Activated naive CD8-positive, alpha-beta T cell treated with anti-CD3 and anti-CD28 coated beads, Interleukin-2, amount 50 U/mL, for 24 hours (primary cell): Measurements from ENCODE around the gene BBS9.
"Not testable (repeated sequence)": the region's sequence is repeated elsewhere in the genome, so short reads cannot be mapped to it uniquely, and the experiment has no call there.

Experiments
- ATAC-seq: fragments of 150-1000 bp; cut with Tn5 transposase; one replicate; pipeline ENCODE4 v1.10.0; 2021
- DNase-seq: peaks from one replicate; pipeline ENCODE4 v3.0.0; 2021
- H3K27ac Mint-ChIP-seq: one replicate; pipeline ENCODE4 v1.8.0; 2021; ENCODE audit warnings: mild to moderate bottlenecking, mixed read lengths
- H3K27me3 Mint-ChIP-seq: one replicate; pipeline ENCODE4 v1.8.0; 2021; ENCODE audit warnings: mixed read lengths
- H3K36me3 Mint-ChIP-seq: one replicate; pipeline ENCODE4 v1.8.0; 2021; ENCODE audit warnings: low read depth, mixed read lengths
- H3K4me1 Mint-ChIP-seq: one replicate; pipeline ENCODE4 v1.8.0; 2021; ENCODE audit warnings: mixed read lengths
- H3K4me3 Mint-ChIP-seq: one replicate; pipeline ENCODE4 v1.8.0; 2021; ENCODE audit warnings: mild to moderate bottlenecking, moderate library complexity, mixed read lengths
- H3K9me3 Mint-ChIP-seq: one replicate; pipeline ENCODE4 v1.8.0; 2021; ENCODE audit warnings: mixed read lengths

BBS9 gene

GRCh38 chr7:33303978-33304557 lies 174.7 kb downstream of the BBS9 start:
- H3K27me3 Mint-ChIP-seq, H3K4me3 Mint-ChIP-seq, DNase-seq, H3K4me1 Mint-ChIP-seq, ATAC-seq, H3K27ac Mint-ChIP-seq: not testable (repeated sequence)
- peaks cover 46% of the 10 kb centered on the region for H3K9me3 Mint-ChIP-seq
- H3K36me3 Mint-ChIP-seq: peaks cover 33% of the 10 kb centered on the region

GRCh38 chr7:33307205-33307604 lies 177.8 kb downstream of the BBS9 start:
- ATAC-seq: no peak
- H3K4me1 Mint-ChIP-seq: no peaks in the 10 kb centered on the region
- H3K9me3 Mint-ChIP-seq: peaks cover 22% of the 10 kb centered on the region
- peaks cover 21% of the 10 kb centered on the region for H3K36me3 Mint-ChIP-seq
- no peak for DNase-seq
- no peak overlapping the region for H3K27ac Mint-ChIP-seq
- no peak overlapping the region for H3K4me3 Mint-ChIP-seq
- H3K27me3 Mint-ChIP-seq: no peaks in the 10 kb centered on the region

- Mint-ChIP-seq H3K27me3 (no peaks in the 10 kb centered on the region), H3K4me1 (no peaks in the 10 kb centered on the region), H3K36me3 (peaks cover 18% of the 10 kb centered on the region), H3K4me3 (no peak overlapping the region), H3K9me3 (peaks cover 16% of the 10 kb centered on the region), H3K27ac (no peak overlapping the region)
- no peak for DNase-seq
- no peak for ATAC-seq
Measured at GRCh38 chr7:33310546-33310945, 181.2 kb downstream of the BBS9 start.

GRCh38 chr7:33325754-33326484 lies 196.6 kb downstream of the BBS9 start:
- DNase-seq (no peak), ATAC-seq (no peak)
- H3K27me3 Mint-ChIP-seq: no peaks in the 10 kb centered on the region
- H3K27ac Mint-ChIP-seq: no peak overlapping the region
- no peaks in the 10 kb centered on the region for H3K4me1 Mint-ChIP-seq
- no peak overlapping the region for H3K4me3 Mint-ChIP-seq
- H3K36me3 Mint-ChIP-seq: peaks cover 30% of the 10 kb centered on the region
- peaks cover 31% of the 10 kb centered on the region for H3K9me3 Mint-ChIP-seq

GRCh38 chr7:33326485-33326848 lies 197.1 kb downstream of the BBS9 start:
- H3K27me3 Mint-ChIP-seq: no peaks in the 10 kb centered on the region
- peaks cover 26% of the 10 kb centered on the region for H3K36me3 Mint-ChIP-seq
- H3K4me3 Mint-ChIP-seq: no peak overlapping the region
- peaks cover 30% of the 10 kb centered on the region for H3K9me3 Mint-ChIP-seq
- no peak for ATAC-seq
- H3K27ac Mint-ChIP-seq: no peak overlapping the region
- no peak for DNase-seq
- H3K4me1 Mint-ChIP-seq: no peaks in the 10 kb centered on the region

- Mint-ChIP-seq H3K4me3 (no peak overlapping the region), H3K27me3 (no peaks in the 10 kb centered on the region), H3K36me3 (peaks cover 18% of the 10 kb centered on the region), H3K4me1 (no peaks in the 10 kb centered on the region), H3K9me3 (peaks cover 20% of the 10 kb centered on the region), H3K27ac (no peak overlapping the region)
- no peak for ATAC-seq
- DNase-seq: no peak
Measured at GRCh38 chr7:33327427-33327826, 198.1 kb downstream of the BBS9 start.

GRCh38 chr7:33334349-33334748 lies 205.0 kb downstream of the BBS9 start:
- Mint-ChIP-seq H3K4me3 (no peak overlapping the region), H3K27me3 (no peaks in the 10 kb centered on the region), H3K36me3 (no peaks in the 10 kb centered on the region), H3K9me3 (no peaks in the 10 kb centered on the region), H3K27ac (no peak overlapping the region), H3K4me1 (no peaks in the 10 kb centered on the region)
- DNase-seq: no peak
- ATAC-seq: no peak

GRCh38 chr7:33336820-33337219 lies 207.5 kb downstream of the BBS9 start:
- DNase-seq: no peak
- no peaks in the 10 kb centered on the region for H3K4me1 Mint-ChIP-seq
- H3K4me3 Mint-ChIP-seq: no peak overlapping the region

GRCh38 chr7:33339074-33339790 lies 209.9 kb downstream of the BBS9 start:
- no peaks in the 10 kb centered on the region for H3K27me3 Mint-ChIP-seq
- H3K27ac Mint-ChIP-seq: no peak overlapping the region
- no peak for ATAC-seq
- no peaks in the 10 kb centered on the region for H3K36me3 Mint-ChIP-seq
- H3K4me3 Mint-ChIP-seq: no peak overlapping the region
- no peak for DNase-seq
- no peaks in the 10 kb centered on the region for H3K4me1 Mint-ChIP-seq
- no peaks in the 10 kb centered on the region for H3K9me3 Mint-ChIP-seq

More at GRCh38 chr7:33336820-33337219, 207.5 kb downstream of the BBS9 start:
- H3K9me3 Mint-ChIP-seq: no peaks in the 10 kb centered on the region
- no peaks in the 10 kb centered on the region for H3K27me3 Mint-ChIP-seq
- H3K27ac Mint-ChIP-seq: no peak overlapping the region
- no peak for ATAC-seq
- no peaks in the 10 kb centered on the region for H3K36me3 Mint-ChIP-seq

- no peaks in the 10 kb centered on the region for H3K4me1 Mint-ChIP-seq
- H3K4me3 Mint-ChIP-seq: no peak overlapping the region
- H3K36me3 Mint-ChIP-seq: no peaks in the 10 kb centered on the region
- ATAC-seq: no peak
- no peaks in the 10 kb centered on the region for H3K9me3 Mint-ChIP-seq
- H3K27ac Mint-ChIP-seq: no peak overlapping the region
- DNase-seq: no peak
- no peaks in the 10 kb centered on the region for H3K27me3 Mint-ChIP-seq
Measured at GRCh38 chr7:33346055-33346454, 216.7 kb downstream of the BBS9 start.

- Mint-ChIP-seq H3K27me3 (no peaks in the 10 kb centered on the region), H3K36me3 (peaks cover 2% of the 10 kb centered on the region), H3K27ac (no peak overlapping the region), H3K4me1 (no peaks in the 10 kb centered on the region), H3K4me3 (no peak overlapping the region), H3K9me3 (no peaks in the 10 kb centered on the region)
- DNase-seq: no peak
- no peak for ATAC-seq
Measured at GRCh38 chr7:33350577-33350976, 221.2 kb downstream of the BBS9 start.

- ATAC-seq (no peak), DNase-seq (no peak)
- Mint-ChIP-seq H3K4me1 (no peaks in the 10 kb centered on the region), H3K27ac (no peak overlapping the region), H3K4me3 (no peak overlapping the region), H3K9me3 (no peaks in the 10 kb centered on the region), H3K27me3 (no peaks in the 10 kb centered on the region), H3K36me3 (peaks cover 2% of the 10 kb centered on the region)
Measured at GRCh38 chr7:33351709-33352108, 222.3 kb downstream of the BBS9 start.

GRCh38 chr7:33354201-33354600 lies 224.8 kb downstream of the BBS9 start:
- no peak overlapping the region for H3K27ac Mint-ChIP-seq
- no peak overlapping the region for H3K4me3 Mint-ChIP-seq
- no peak for ATAC-seq
- H3K36me3 Mint-ChIP-seq: peaks cover 2% of the 10 kb centered on the region
- DNase-seq: no peak
- H3K9me3 Mint-ChIP-seq: no peaks in the 10 kb centered on the region
- no peaks in the 10 kb centered on the region for H3K4me1 Mint-ChIP-seq
- H3K27me3 Mint-ChIP-seq: no peaks in the 10 kb centered on the region

GRCh38 chr7:33355386-33355785 lies 226.0 kb downstream of the BBS9 start:
- peaks cover 2% of the 10 kb centered on the region for H3K36me3 Mint-ChIP-seq
- no peaks in the 10 kb centered on the region for H3K4me1 Mint-ChIP-seq
- no peak overlapping the region for H3K27ac Mint-ChIP-seq
- no peaks in the 10 kb centered on the region for H3K27me3 Mint-ChIP-seq
- H3K4me3 Mint-ChIP-seq: no peak overlapping the region
- no peaks in the 10 kb centered on the region for H3K9me3 Mint-ChIP-seq
- ATAC-seq (no peak), DNase-seq (no peak)

- no peaks in the 10 kb centered on the region for H3K27me3 Mint-ChIP-seq
- peaks cover 2% of the 10 kb centered on the region for H3K36me3 Mint-ChIP-seq
- DNase-seq (no peak), ATAC-seq (no peak)
- no peaks in the 10 kb centered on the region for H3K4me1 Mint-ChIP-seq
- no peak overlapping the region for H3K4me3 Mint-ChIP-seq
- H3K27ac Mint-ChIP-seq: no peak overlapping the region
- no peaks in the 10 kb centered on the region for H3K9me3 Mint-ChIP-seq
Measured at GRCh38 chr7:33356336-33356735, 227.0 kb downstream of the BBS9 start.
